Prostate gland (tissue), 2 donors: Measurements from ENCODE around the gene EIF4G2.

Experiments
- POLR2AphosphoS5 ChIP-seq: sonication (generic); formaldehyde crosslinking; IDR thresholded peaks from one replicate; pipeline ENCODE4 v1.6.1; 2017; ENCODE audit warnings: antibody characterized with exemption
- TF ChIP-seq, protein P1 (sequence below), 4 experiments: fragments of 200-600 bp in 2 of 4; fragments of 450-650 bp in 2 of 4; sonication (generic) in 2 of 4; IDR thresholded peaks; 1 replicate in 3 of 4; 2 replicates in 1 of 4; pipeline ENCODE4 v1.5.1; 2016 to 2019; ENCODE audit warnings: antibody characterized with exemption in 4 of 4, mild to moderate bottlenecking in 2 of 4, moderate library complexity in 2 of 4

DNA sequence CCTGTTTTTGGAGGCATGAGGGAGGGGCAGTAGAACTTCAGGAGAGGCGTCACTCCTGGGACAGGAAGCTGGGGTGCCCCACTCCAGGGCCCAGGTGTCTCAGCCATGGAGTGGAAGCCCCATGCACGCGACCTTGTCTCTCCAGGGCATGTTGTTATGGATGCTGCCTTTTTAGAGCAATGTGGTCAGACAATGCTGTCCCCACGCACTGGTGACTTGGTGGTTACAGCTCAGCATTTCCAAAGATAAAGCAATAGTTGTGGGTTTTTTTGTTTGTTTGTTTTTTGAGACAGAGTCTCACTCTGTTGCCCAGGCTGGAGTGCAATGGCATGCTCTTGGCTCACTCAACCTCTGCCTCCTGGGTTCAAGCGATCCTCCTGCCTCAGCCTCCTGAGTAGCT lies 22.3 kb downstream of the EIF4G2 start:
- no peak for TF ChIP-seq POLR2AphosphoS5
- TF ChIP-seq, protein P1, sequence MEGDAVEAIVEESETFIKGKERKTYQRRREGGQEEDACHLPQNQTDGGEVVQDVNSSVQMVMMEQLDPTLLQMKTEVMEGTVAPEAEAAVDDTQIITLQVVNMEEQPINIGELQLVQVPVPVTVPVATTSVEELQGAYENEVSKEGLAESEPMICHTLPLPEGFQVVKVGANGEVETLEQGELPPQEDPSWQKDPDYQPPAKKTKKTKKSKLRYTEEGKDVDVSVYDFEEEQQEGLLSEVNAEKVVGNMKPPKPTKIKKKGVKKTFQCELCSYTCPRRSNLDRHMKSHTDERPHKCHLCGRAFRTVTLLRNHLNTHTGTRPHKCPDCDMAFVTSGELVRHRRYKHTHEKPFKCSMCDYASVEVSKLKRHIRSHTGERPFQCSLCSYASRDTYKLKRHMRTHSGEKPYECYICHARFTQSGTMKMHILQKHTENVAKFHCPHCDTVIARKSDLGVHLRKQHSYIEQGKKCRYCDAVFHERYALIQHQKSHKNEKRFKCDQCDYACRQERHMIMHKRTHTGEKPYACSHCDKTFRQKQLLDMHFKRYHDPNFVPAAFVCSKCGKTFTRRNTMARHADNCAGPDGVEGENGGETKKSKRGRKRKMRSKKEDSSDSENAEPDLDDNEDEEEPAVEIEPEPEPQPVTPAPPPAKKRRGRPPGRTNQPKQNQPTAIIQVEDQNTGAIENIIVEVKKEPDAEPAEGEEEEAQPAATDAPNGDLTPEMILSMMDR (IDR thresholded peaks at IDR 0.05): no peak
